Erythroblast (primary cell): Measurements from ENCODE around the gene CHRM5.

Source experiments
- GATA1 ChIP-seq: IDR thresholded peaks from 2 replicates; pipeline ENCODE4 v1.6.1; 2011; ENCODE audit warnings: low read depth, mild to moderate bottlenecking, control low read depth, low read length, moderate library complexity
- POLR2A ChIP-seq: IDR thresholded peaks from 2 replicates; pipeline ENCODE4 v1.6.1; 2011; ENCODE audit warnings: mild to moderate bottlenecking, low read length

- no peak for TF ChIP-seq POLR2A
- TF ChIP-seq GATA1 = no peak
These were observed 75.5 kb downstream of the CHRM5 start for GRCh38 chr15:34043813-34044212.
